HUES48 (cell line): ENCODE measurements around the gene CNTNAP2.

Experiments used
- H3K27ac ChIP-seq: one replicate; pipeline ENCODE4 v1.7.0; 2013; ENCODE audit warnings: low read depth, low read length, inconsistent platforms
- H3K27me3 ChIP-seq: 2 replicates; pipeline ENCODE4 v1.6.1; 2013; ENCODE audit warnings: mild to moderate bottlenecking, low read length; ENCODE audit not compliant: control insufficient read depth, insufficient read depth
- H3K36me3 ChIP-seq: 2 replicates; pipeline ENCODE4 v1.6.1; 2013; ENCODE audit warnings: low read length; ENCODE audit not compliant: control insufficient read depth, insufficient read depth
- H3K4me1 ChIP-seq: 2 replicates; pipeline ENCODE4 v1.6.1; 2013; ENCODE audit warnings: mild to moderate bottlenecking, low read length; ENCODE audit not compliant: control insufficient read depth, insufficient read depth
- H3K4me3 ChIP-seq: 2 replicates; pipeline ENCODE4 v1.5.1; 2013; ENCODE audit warnings: mild to moderate bottlenecking, low read depth, low read length
- H3K9ac ChIP-seq: 2 replicates; pipeline ENCODE4 v1.6.1; 2013; ENCODE audit warnings: mild to moderate bottlenecking, low read depth, low read length, moderate library complexity
- H3K9me3 ChIP-seq: 2 replicates; pipeline ENCODE4 v1.6.1; 2013; ENCODE audit warnings: low read length; ENCODE audit not compliant: control insufficient read depth, insufficient read depth

Gene CNTNAP2

DNA sequence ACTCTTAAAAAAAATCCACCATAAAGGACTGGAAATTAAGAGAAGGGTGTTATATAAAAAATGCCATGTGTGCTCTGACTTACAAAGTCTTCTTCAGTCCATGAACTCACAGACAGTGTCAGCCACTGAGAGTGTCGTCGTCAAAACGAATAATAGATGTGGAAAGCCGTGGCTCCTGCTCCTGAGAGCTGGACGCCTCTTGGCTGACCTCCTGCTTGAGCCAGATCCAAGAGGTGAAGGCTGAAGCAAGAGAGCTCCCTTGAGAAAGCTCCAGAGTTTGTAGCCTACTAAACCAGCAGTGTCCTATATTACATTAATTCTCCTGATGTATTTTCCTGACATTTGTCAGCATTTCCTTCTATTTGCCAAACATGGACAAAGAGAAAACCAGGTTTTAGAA is 2239.7 kb downstream of the CNTNAP2 start:
- no peak overlapping the region for H3K4me3 ChIP-seq
- H3K27me3 ChIP-seq: no peaks in the 10 kb centered on the region
- H3K4me1 ChIP-seq: peaks cover 15% of the 10 kb centered on the region
- no peak overlapping the region for H3K9ac ChIP-seq
- no peaks in the 10 kb centered on the region for H3K36me3 ChIP-seq
- no peak overlapping the region for H3K27ac ChIP-seq
- no peaks in the 10 kb centered on the region for H3K9me3 ChIP-seq

DNA sequence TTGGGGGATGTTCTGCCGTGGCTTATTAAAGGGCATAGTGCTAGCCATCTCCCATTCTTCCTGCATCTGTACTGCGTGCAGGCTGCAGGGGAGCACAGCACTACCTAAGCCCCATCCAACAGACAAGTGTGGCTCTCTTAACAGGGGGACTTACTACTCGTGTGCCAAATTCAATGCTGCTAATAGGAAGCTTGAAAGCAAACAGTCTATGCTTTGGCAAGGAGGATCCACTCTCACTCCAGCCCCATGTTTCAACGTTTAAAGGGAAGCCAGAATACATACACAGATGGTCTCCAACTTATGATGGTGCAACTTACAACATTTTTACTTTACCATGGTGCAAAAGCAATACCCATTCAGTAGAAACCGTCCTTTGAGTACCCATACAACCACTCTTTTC is 2245.9 kb downstream of the CNTNAP2 start:
- Histone ChIP-seq H3K9ac (no peak overlapping the region), H3K27ac (no peak overlapping the region), H3K9me3 (peaks cover 4% of the 10 kb centered on the region; the same call in 1 of the 2 replicates), H3K36me3 (peaks cover 16% of the 10 kb centered on the region), H3K4me3 (no peak overlapping the region), H3K4me1 (peaks cover 15% of the 10 kb centered on the region), H3K27me3 (no peaks in the 10 kb centered on the region)

DNA sequence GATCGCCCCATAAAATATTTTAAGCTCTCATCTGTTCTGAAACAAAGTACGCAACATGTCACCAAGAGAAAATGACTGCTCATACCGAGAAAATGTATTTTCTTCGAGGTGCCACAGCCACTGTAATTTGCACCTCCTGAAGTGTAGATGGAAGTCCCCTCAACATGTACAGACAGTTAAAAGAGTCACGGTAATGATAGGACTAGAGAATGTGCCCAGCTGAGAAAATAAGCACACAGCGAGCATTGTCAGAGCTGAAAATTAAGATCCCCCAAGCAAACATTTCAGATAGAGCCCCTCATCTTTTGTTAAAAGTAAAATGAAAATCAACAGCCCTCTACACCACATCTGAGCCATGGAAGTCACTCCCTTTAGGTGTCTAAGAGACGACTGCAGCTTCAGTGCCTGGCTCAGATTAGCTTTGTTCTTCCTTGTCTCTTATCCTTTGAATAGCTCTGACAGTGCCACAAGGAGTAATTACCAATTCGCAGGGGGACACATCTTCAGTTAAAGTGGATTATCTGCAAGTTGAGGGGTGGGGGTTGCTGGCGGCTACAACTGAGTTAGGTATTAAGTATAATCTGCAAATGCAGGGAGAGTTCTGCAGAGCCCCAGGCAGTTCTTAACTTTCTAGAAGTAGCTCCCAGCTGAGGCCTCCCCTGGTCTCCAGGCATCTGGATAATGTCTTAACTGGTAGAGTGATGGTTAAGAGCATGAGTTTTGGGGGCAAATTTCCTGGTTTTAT is 2251.3 kb downstream of the CNTNAP2 start:
- Histone ChIP-seq H3K4me1 (no peaks in the 10 kb centered on the region), H3K4me3 (no peak overlapping the region), H3K36me3 (peaks cover 14% of the 10 kb centered on the region), H3K9ac (no peak overlapping the region), H3K27me3 (no peaks in the 10 kb centered on the region), H3K27ac (no peak overlapping the region), H3K9me3 (peaks cover 11% of the 10 kb centered on the region)

DNA sequence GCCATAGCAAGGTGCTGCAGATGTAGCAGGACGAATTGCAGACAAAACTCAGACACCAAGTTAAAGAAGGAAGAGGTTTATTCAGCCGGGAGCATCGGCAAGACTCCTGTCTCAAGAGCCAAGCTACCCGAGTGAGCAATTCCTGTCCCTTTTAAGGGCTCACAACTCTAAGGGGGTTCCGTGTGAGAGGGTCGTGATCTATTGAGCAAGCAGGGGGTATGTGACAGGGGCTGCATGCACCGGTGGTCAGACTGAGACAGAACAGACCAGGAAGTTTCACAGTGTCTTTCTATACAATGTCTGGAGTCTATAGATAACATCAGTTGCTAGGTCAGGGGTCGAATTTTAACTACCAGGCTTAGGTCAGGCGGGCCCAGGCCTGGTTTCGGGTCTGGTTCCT is 2252.0 kb downstream of the CNTNAP2 start:
- Histone ChIP-seq H3K27me3 (no peaks in the 10 kb centered on the region), H3K9ac (no peak overlapping the region), H3K36me3 (peaks cover 14% of the 10 kb centered on the region), H3K4me1 (no peaks in the 10 kb centered on the region), H3K9me3 (peaks cover 11% of the 10 kb centered on the region), H3K27ac (no peak overlapping the region), H3K4me3 (no peak overlapping the region)

DNA sequence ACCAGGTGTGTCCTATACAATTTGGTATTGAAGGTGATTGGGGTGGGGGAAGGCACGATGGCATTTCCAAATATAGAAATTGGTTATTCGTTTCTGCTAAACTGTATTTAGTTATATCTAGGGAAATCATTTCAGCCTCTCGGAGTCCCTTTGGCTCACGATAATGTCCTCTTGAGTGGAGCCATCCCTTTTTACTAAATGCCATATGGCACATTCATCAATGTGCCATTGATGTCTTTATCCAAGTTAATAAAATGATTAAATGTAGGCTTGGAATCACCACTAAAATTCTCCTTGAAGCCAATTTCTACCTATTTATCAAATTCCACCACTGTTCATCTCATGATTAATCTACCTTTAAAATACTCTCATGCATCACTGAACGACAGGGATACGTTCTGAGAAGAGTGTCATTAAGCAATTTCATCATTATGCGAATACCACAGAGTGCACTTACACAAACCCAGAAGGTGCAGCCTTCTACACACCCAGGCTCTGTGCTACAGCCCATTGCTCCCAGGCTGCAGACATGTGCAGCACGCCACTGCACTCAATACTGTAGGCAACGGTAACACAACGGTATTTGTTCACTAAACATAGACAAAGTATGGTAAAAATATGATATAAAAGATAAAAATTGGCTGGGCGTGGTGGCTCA is 2254.8 kb downstream of the CNTNAP2 start:
- Histone ChIP-seq H3K36me3 (peaks cover 7% of the 10 kb centered on the region; the same call in 1 of the 2 replicates), H3K27ac (no peak overlapping the region), H3K4me1 (no peaks in the 10 kb centered on the region), H3K4me3 (no peak overlapping the region), H3K27me3 (no peaks in the 10 kb centered on the region), H3K9me3 (peaks cover 7% of the 10 kb centered on the region; the same call in 1 of the 2 replicates), H3K9ac (no peak overlapping the region)

DNA sequence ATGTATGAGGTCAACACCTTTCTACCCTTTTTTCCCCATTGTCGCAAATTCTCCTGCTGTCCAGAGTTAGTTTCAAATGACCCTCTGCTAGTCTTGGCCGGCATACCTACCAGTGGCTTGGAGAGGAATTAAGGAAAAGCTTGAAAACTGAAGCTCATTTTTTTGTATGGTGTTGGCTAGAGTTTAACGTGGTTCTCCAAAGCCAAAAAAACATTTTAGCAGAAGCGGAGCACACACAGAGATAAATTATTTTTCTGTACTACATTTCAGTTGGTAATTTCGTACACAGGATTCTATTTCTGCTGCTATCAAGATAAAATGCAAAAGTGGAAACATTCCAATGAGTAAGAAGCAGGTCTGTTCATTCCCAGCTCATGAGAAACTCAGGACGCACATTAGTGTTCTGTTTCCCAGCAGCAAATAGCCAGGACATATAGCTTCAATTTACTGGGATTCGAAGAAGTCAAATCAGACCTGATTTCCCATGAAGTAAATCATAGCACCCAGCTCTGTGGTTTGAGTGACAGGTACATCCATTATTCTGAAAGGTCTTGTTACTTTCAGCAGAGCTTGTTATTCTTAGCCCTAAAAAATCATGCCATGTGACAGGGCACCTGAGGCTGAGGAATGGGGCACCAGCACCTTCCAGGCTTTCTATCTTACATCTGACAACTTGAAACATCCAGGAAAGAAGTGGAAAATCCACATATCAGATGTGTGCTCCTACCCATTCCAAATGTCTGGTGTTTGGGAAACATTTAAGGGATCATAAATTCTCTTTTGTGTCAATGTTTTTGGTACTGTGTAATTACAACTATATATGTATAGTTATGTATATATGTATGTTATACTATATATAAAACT is 2258.0 kb downstream of the CNTNAP2 start:
- Histone ChIP-seq H3K27me3 (no peaks in the 10 kb centered on the region), H3K9ac (no peak overlapping the region), H3K36me3 (peaks cover 4% of the 10 kb centered on the region; the same call in 1 of the 2 replicates), H3K27ac (no peak overlapping the region), H3K4me3 (no peak overlapping the region), H3K9me3 (no peaks in the 10 kb centered on the region), H3K4me1 (peaks cover 2% of the 10 kb centered on the region)

DNA sequence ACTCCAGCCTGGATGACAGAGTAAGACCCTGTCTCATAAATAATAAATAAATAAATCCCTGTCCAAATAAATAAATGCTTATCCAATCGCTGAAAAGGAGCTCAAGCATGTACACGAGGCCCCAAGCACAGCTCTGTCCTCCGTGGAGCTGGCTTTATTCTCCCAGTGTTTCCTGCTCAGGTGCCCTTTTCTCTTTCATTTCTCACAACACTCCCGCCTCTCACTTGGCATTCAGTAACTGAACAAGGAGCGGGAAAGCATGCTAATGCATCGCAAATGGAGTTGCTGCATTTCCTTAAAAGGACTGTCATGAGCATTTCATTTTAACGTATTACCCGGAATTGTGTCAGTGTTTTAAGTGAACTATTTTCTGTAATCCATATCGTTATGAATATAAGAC is 2263.1 kb downstream of the CNTNAP2 start:
- Histone ChIP-seq H3K4me3 (no peak overlapping the region), H3K36me3 (peaks cover 20% of the 10 kb centered on the region), H3K27me3 (no peaks in the 10 kb centered on the region), H3K27ac (no peak overlapping the region), H3K9ac (no peak overlapping the region), H3K9me3 (no peaks in the 10 kb centered on the region), H3K4me1 (peaks cover 6% of the 10 kb centered on the region)

DNA sequence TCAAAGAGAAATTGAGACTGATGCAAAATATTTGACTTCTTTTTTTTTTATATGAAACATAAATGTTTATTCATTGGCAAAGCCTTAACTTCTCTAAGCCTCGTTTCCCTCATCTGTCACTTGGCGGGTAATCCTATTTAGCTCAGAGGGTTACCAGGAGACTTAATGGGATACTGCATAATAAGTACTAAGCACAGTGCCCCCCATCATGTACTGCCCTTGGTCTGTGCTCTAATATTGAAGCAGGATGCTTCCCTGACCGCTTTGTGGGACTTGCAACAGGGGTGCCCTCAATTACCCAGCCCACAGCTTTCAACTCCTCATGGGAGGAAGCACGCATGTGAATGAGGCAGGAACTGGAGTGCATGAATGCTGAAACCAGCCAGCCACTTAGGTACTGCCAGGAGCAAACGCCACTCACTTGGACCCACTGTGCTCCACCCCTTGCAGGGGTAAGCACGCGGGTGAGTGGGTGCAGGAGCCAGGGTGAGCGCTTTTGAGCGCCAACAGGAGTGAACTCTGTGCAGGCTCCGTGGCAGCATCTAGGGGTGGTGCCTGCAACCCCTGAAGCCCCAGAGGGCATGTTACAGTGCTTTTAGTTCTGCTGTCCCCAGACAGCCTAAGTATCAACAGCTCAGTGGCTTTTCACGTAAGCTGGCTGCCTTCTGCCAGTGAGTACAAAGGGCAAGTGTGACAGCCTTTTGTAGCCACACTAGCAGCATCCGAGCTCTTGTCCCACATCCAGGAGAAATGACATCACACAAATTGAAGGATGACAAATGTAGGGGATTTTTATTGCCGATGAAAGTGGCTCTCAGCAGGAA is 2264.2 kb downstream of the CNTNAP2 start:
- no peak overlapping the region for H3K4me3 ChIP-seq
- no peak overlapping the region for H3K27ac ChIP-seq
- no peak overlapping the region for H3K9ac ChIP-seq
- H3K4me1 ChIP-seq: peaks cover 10% of the 10 kb centered on the region
- H3K36me3 ChIP-seq: peaks cover 25% of the 10 kb centered on the region
- no peaks in the 10 kb centered on the region for H3K27me3 ChIP-seq
- H3K9me3 ChIP-seq: no peaks in the 10 kb centered on the region

DNA sequence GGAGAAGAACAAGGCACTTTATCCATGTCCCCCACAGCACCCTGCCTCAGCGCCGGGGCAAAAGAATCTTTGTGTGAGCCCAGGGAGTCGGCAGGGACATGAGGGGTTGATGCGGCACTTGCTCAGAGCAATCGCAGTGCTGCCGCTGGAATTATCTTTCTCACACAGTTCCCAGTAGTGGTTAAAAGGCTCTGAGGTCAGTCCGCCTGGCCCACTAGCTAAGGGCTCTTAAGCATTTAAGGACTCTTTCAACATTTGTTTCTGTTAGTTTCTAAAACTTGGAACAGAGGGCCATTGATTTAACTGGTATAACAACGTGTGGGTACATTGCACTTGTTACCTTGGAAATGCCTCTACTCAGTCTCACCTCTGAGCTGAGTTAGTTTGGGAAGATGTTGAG is 2266.0 kb downstream of the CNTNAP2 start:
- H3K36me3 ChIP-seq: peaks cover 25% of the 10 kb centered on the region
- no peak overlapping the region for H3K27ac ChIP-seq
- no peaks in the 10 kb centered on the region for H3K9me3 ChIP-seq
- H3K4me3 ChIP-seq: no peak overlapping the region
- H3K4me1 ChIP-seq: peaks cover 22% of the 10 kb centered on the region
- H3K27me3 ChIP-seq: no peaks in the 10 kb centered on the region
- H3K9ac ChIP-seq: no peak overlapping the region

DNA sequence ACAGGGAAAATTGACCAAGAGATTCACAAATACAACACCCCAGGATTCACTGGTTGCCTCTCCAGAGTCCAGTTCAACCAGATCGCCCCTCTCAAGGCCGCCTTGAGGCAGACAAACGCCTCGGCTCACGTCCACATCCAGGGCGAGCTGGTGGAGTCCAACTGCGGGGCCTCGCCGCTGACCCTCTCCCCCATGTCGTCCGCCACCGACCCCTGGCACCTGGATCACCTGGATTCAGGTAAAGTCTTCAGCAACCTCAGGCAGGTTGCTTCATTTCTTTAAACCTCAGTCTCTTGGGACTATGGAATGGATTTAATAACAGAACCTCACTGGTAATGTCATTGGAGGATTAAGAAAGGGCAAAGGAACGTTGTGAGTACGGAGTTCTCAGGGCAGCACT is 2267.1 kb downstream of the CNTNAP2 start:
- Histone ChIP-seq H3K36me3 (peaks cover 25% of the 10 kb centered on the region), H3K4me1 (peaks cover 24% of the 10 kb centered on the region), H3K27me3 (no peaks in the 10 kb centered on the region), H3K27ac (no peak overlapping the region), H3K9ac (no peak overlapping the region), H3K9me3 (no peaks in the 10 kb centered on the region), H3K4me3 (no peak overlapping the region)
